DMS153 treated with DMSO at 0.1 percent for 48 hours (cell line): ENCODE results near the gene TSPAN10.
"Not testable (repeated sequence)": the region's sequence is repeated elsewhere in the genome, so short reads cannot be mapped to it uniquely, and the experiment has no call there.

Source experiments
- DNase-seq: peaks from one replicate; lab custom pipeline; 2025; ENCODE audit not compliant: unreplicated experiment; lab: John Stamatoyannopoulos, UW

TSPAN10 gene

GRCh38 chr17:81636505-81637288 lies at the start of gene TSPAN10, which contains the start of gene NPLOC4:
Gene TSPAN10 (plus strand): TSS chr17:81637196. CDS start chr17:81642413, 5,217 bp downstream.
Gene NPLOC4 (minus strand): TSS chr17:81637112. CDS start chr17:81636930, 182 bp downstream.
- peak; percentile 62 for DNase-seq

- no peak for DNase-seq
These were observed 47.4 kb upstream of the TSPAN10 start for GRCh38 chr17:81589612-81590011.

- no peak for DNase-seq
These were observed 46.9 kb upstream of the TSPAN10 start for GRCh38 chr17:81590121-81590520.

- no peak for DNase-seq
These were observed 45.0 kb upstream of the TSPAN10 start for GRCh38 chr17:81591971-81592370.

GRCh38 chr17:81593105-81593871 lies 43.7 kb upstream of the TSPAN10 start:
- DNase-seq = no peak

- DNase-seq = no peak
These were observed 37.1 kb upstream of the TSPAN10 start for GRCh38 chr17:81599719-81600486.

GRCh38 chr17:81601525-81602120 lies 35.4 kb upstream of the TSPAN10 start:
- DNase-seq = peak; percentile 68

GRCh38 chr17:81603846-81604610 lies 33.0 kb upstream of the TSPAN10 start:
- no peak for DNase-seq

- no peak for DNase-seq
These were observed 29.6 kb upstream of the TSPAN10 start for GRCh38 chr17:81607431-81607830.

GRCh38 chr17:81608082-81608481 lies 28.9 kb upstream of the TSPAN10 start:
- DNase-seq = no peak

- no peak for DNase-seq
These were observed 28.4 kb upstream of the TSPAN10 start for GRCh38 chr17:81608605-81609004.

GRCh38 chr17:81609541-81610311 lies 27.3 kb upstream of the TSPAN10 start:
- no peak for DNase-seq

GRCh38 chr17:81612172-81612970 lies 24.6 kb upstream of the TSPAN10 start:
- no peak for DNase-seq

GRCh38 chr17:81615401-81615930 lies 21.5 kb upstream of the TSPAN10 start:
- DNase-seq = no peak

GRCh38 chr17:81616877-81617276 lies 20.1 kb upstream of the TSPAN10 start:
- DNase-seq = no peak

GRCh38 chr17:81618307-81618706 lies 18.7 kb upstream of the TSPAN10 start:
- not testable (repeated sequence) for DNase-seq

GRCh38 chr17:81621494-81622130 lies 15.4 kb upstream of the TSPAN10 start:
- no peak for DNase-seq

GRCh38 chr17:81630274-81630673 lies 6.7 kb upstream of the TSPAN10 start:
- no peak for DNase-seq
